BLaER1 treated with 17β-estradiol and CSF1 and Interleukin-3, amounts not matched to agents 10 nM and 100 nM (cell line): ENCODE data around the gene GPATCH8.

Experiments
- H3K27ac ChIP-seq, 11 experiments: shearing (Covaris generic); formaldehyde crosslinking; 2 replicates each; pipeline ENCODE4 v1.8.1; 2022
- H3K27me3 ChIP-seq, 11 experiments: shearing (Covaris generic); formaldehyde crosslinking; 2 replicates each; pipeline ENCODE4 v1.8.1; 2022
- H3K36me3 ChIP-seq, 11 experiments: shearing (Covaris generic); formaldehyde crosslinking; 2 replicates each; pipeline ENCODE4 v1.8.1; 2022
- H3K4me1 ChIP-seq, 10 experiments: shearing (Covaris generic); formaldehyde crosslinking; 2 replicates each; pipeline ENCODE4 v1.8.1; 2022
- H3K4me2 ChIP-seq, 11 experiments: shearing (Covaris generic); formaldehyde crosslinking; 2 replicates each; pipeline ENCODE4 v1.8.1; 2022
- H3K4me3 ChIP-seq, 10 experiments: shearing (Covaris generic); formaldehyde crosslinking; 2 replicates each; pipeline ENCODE4 v1.8.1; 2022
- H3K9ac ChIP-seq, 11 experiments: shearing (Covaris generic); formaldehyde crosslinking; 2 replicates each; pipeline ENCODE4 v1.8.1; 2022
- H3K9me3 ChIP-seq, 11 experiments: shearing (Covaris generic); formaldehyde crosslinking; replicated peaks in 1 of 11; 2 replicates each; pipeline ENCODE4 v1.8.1; 2022
- H4K20me1 ChIP-seq, 11 experiments: shearing (Covaris generic); formaldehyde crosslinking; 2 replicates each; pipeline ENCODE4 v1.8.1; 2022
- Cebpa-rat ChIP-seq, 11 experiments: shearing (Covaris generic); IDR thresholded peaks; 2 replicates each; pipeline ENCODE4 v1.8.1; 2022

Gene GPATCH8

DNA sequence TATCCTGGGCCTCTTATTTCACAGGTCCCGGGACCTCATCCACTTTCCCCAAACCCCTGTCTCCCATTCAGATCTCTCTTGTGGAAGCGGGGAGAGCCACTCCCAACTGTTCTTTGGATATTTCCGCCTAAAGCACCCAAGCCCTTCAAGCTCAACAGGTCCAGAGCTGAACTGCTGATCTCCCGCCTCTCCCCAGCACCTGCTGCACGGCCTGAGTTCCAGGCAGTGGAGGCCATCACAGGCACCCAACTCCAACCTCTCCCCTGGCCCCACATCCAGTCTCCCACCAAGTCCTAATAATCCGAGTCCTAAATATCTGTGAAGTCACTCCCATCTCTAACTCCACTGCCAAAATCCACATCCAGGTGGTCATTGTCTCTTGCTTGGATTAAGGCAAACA lies 120.3 kb downstream of the GPATCH8 start:
- peaks cover 6 to 26% (median 16%) of the 10 kb centered on the region in 10 experiments; a peak in 19 of 20 replicates for H3K4me1 ChIP-seq
- H3K27ac ChIP-seq = no peak overlapping the region
- H3K4me2 ChIP-seq = no peak overlapping the region
- H3K36me3 ChIP-seq = no peaks in the 10 kb centered on the region
- no peak overlapping the region for H3K4me3 ChIP-seq
- H4K20me1 ChIP-seq = no peaks in the 10 kb centered on the region; a peak in 2 of 22 replicates
- TF ChIP-seq Cebpa-rat (IDR thresholded peaks at IDR 0.05) = no peak
- H3K9ac ChIP-seq = no peak overlapping the region; a peak in 1 of 22 replicates
- H3K27me3 ChIP-seq = no peaks in the 10 kb centered on the region
- H3K9me3 ChIP-seq = no peaks in the 10 kb centered on the region

DNA sequence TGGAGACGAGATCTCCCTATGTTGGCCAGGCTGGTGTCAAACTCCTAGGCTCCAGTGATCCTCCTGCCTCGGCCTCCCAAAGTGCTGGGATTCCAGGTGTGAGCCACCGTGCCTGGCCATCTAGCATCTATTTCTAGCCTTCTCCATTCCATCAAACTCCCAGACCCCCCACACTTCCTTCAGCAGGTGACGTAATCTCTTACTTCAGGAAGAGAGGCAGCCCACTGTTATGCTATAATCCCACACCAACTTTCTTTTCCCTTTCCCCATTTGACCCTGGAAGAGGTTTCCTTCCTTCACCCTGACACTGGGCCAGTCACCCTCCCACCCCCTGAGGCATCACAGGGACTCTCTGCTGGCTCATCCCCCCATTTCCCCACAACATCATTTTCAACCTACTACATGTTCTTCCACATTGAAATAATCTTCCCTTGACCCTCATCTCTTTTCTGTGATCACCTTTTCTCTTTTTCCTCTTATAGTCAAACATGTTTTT lies 121.3 kb downstream of the GPATCH8 start:
- no peaks in the 10 kb centered on the region for H3K27me3 ChIP-seq
- 0 out of 22 replicates have a peak, but pooled peaks of 1 of the 11 experiments have one; percentile 14 for TF ChIP-seq Cebpa-rat (IDR thresholded peaks at IDR 0.05)
- H3K36me3 ChIP-seq = no peaks in the 10 kb centered on the region
- H3K4me1 ChIP-seq = peaks cover 6 to 26% (median 16%) of the 10 kb centered on the region in 10 experiments; a peak in 19 of 20 replicates
- H3K9ac ChIP-seq = no peak overlapping the region
- H3K27ac ChIP-seq = no peak overlapping the region
- H3K4me2 ChIP-seq = peak overlapping the region in 3 of 11 experiments; percentile 13 to 40 (median 34); a peak in 4 of 22 replicates
- no peak overlapping the region for H3K4me3 ChIP-seq
- H4K20me1 ChIP-seq = no peaks in the 10 kb centered on the region; a peak in 2 of 22 replicates
- H3K9me3 ChIP-seq = no peaks in the 10 kb centered on the region

DNA sequence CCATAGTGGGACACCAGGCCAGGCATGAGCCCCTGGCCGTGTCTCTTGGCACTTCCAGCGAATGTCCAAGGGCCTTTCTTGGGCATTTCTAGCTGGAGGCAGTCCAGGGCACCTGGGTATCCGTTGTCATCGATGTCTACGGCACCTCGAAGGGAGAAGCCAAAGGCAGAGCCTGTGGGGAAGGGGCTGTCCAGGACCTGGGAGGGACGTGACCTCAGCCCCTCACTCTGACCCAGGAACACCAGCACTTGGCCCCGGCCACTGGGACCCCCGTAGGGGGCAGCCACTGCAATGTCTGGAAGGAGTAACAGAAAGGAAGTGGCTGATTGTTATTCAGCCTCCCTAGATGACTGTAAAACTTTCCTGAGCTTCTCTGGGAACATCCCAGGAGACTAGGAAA lies 122.4 kb downstream of the GPATCH8 start:
- Histone ChIP-seq H3K27ac (no peak overlapping the region), H3K4me2 (no peak overlapping the region), H3K27me3 (no peaks in the 10 kb centered on the region), H4K20me1 (no peaks in the 10 kb centered on the region; a peak in 2 of 22 replicates), H3K4me3 (no peak overlapping the region), H3K4me1 (peaks cover 3 to 22% (median 11%) of the 10 kb centered on the region in 10 experiments; a peak in 19 of 20 replicates), H3K9me3 (no peaks in the 10 kb centered on the region), H3K9ac (no peak overlapping the region), H3K36me3 (no peaks in the 10 kb centered on the region)
- TF ChIP-seq Cebpa-rat (IDR thresholded peaks at IDR 0.05) = no peak

DNA sequence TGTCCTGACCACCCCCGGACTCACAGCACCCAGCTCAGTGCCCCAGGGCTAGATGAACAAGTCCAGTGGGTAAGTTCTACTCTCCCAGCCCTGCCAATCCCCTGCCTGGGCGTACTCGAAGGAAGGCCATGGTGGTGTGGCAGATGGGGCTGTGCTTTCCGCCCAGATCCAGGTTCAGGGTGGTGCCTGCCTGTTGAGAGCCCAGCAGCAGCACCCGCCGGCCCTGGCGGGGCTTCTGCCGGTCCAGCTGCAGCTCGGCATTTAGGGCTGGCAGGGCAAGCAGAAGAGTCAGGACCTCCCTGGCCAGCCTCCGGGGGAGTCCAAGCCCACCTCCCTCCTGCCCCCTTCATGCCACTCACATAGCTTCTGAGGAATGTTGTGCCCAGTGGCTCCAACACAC lies 123.3 kb downstream of the GPATCH8 start:
- peaks cover 0 to 22% (median 8%) of the 10 kb centered on the region in 10 experiments; a peak in 15 of 20 replicates for H3K4me1 ChIP-seq
- H3K9ac ChIP-seq = no peak overlapping the region
- H3K27ac ChIP-seq = no peak overlapping the region
- H3K4me3 ChIP-seq = no peak overlapping the region
- no peaks in the 10 kb centered on the region; a peak in 2 of 22 replicates for H4K20me1 ChIP-seq
- H3K36me3 ChIP-seq = no peaks in the 10 kb centered on the region
- H3K27me3 ChIP-seq = no peaks in the 10 kb centered on the region
- no peak overlapping the region for H3K4me2 ChIP-seq
- H3K9me3 ChIP-seq = no peaks in the 10 kb centered on the region
- TF ChIP-seq Cebpa-rat (IDR thresholded peaks at IDR 0.05) = no peak

DNA sequence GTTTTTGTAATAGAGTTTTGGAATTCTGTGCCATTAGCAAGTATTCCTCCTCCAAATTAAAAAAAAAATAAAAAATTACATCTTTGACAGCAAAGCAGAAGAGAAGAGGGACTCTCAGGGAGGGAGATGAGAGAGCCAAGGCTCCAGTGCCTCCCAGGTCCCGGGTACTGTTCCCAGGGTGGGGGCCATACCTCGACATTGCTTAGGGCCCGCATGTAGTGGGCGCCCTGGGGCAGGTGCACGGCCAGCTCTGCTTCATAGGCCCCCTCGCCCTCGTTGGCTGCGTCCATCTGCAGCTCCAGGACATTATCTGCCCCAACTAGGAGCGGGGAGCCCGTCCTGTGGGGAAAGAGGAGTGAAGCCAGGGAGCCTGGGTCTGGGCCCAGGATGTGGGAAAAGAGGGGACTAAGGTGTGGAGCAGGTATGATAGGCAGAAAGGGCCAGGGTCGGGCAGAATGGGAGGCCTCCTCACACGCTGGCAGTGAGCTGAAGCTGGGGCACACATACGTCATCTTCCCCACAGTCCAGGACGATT lies 125.0 kb downstream of the GPATCH8 start:
- H3K4me3 ChIP-seq = no peak overlapping the region
- no peaks in the 10 kb centered on the region for H3K36me3 ChIP-seq
- no peaks in the 10 kb centered on the region; a peak in 2 of 22 replicates for H4K20me1 ChIP-seq
- no peak overlapping the region for H3K4me2 ChIP-seq
- no peak overlapping the region for H3K9ac ChIP-seq
- no peak overlapping the region for H3K27ac ChIP-seq
- H3K27me3 ChIP-seq = no peaks in the 10 kb centered on the region
- no peaks in the 10 kb centered on the region for H3K9me3 ChIP-seq
- TF ChIP-seq Cebpa-rat (IDR thresholded peaks at IDR 0.05) = no peak
- peaks cover 0 to 24% (median 10%) of the 10 kb centered on the region in 10 experiments; a peak in 17 of 20 replicates for H3K4me1 ChIP-seq

DNA sequence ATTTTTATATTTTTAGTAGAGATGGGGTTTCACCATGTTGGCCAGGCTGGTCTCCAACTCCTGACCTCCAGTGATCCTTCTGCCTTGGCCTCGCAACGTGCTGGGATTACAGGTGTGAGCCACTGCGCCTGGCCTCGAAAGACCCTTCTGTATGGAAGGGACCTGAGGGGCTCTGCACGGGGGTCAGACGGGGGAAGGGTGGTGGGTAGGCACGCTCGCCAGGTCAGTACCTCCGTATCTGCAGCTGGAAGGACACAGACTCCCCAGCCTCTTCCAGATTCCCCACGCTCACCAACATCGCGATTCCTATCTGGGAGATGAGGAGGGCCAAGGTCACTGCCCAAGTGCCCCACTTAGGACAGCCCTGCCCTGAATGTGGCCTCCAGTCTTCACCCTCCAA lies 126.4 kb downstream of the GPATCH8 start:
- H3K9me3 ChIP-seq = no peaks in the 10 kb centered on the region
- no peak for TF ChIP-seq Cebpa-rat (IDR thresholded peaks at IDR 0.05)
- no peak overlapping the region for H3K27ac ChIP-seq

DNA sequence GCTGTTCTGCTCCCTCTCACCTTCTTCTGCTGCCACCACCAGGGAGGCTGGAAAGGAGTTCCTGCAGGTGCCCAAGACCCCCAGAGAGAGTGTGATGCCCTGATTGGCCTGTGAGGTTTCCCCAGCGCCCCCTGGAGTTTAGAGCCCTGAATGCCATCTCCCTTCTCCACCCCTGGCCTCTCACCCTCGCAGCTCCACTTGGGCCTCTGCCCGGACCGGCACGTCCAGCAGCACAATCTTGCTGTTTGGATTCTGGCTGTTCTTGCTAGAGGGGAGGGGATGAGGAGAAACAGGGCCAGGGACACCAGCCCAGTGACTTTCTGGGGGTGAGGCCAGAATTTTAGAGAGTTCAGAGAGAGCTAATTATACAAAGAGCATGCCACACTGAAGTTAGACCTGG lies 127.1 kb downstream of the GPATCH8 start:
- no peak overlapping the region for H3K9ac ChIP-seq
- no peak overlapping the region for H3K4me2 ChIP-seq
- TF ChIP-seq Cebpa-rat (IDR thresholded peaks at IDR 0.05) = no peak
- H3K27ac ChIP-seq = no peak overlapping the region
- peaks cover 0 to 18% (median 8%) of the 10 kb centered on the region in 10 experiments; a peak in 16 of 20 replicates for H3K4me1 ChIP-seq
- H4K20me1 ChIP-seq = no peaks in the 10 kb centered on the region; a peak in 2 of 22 replicates
- H3K9me3 ChIP-seq = no peaks in the 10 kb centered on the region
- no peaks in the 10 kb centered on the region for H3K27me3 ChIP-seq
- no peaks in the 10 kb centered on the region for H3K36me3 ChIP-seq
- H3K4me3 ChIP-seq = no peak overlapping the region

More for the DNA sequence above, 126.4 kb downstream of the GPATCH8 start:
- H3K36me3 ChIP-seq = no peaks in the 10 kb centered on the region
- no peaks in the 10 kb centered on the region for H3K27me3 ChIP-seq
- H3K9ac ChIP-seq = no peak overlapping the region
- no peak overlapping the region for H3K4me2 ChIP-seq
- H3K4me3 ChIP-seq = no peak overlapping the region
- peaks cover 0 to 18% (median 9%) of the 10 kb centered on the region in 10 experiments; a peak in 17 of 20 replicates for H3K4me1 ChIP-seq
- no peaks in the 10 kb centered on the region; a peak in 2 of 22 replicates for H4K20me1 ChIP-seq

DNA sequence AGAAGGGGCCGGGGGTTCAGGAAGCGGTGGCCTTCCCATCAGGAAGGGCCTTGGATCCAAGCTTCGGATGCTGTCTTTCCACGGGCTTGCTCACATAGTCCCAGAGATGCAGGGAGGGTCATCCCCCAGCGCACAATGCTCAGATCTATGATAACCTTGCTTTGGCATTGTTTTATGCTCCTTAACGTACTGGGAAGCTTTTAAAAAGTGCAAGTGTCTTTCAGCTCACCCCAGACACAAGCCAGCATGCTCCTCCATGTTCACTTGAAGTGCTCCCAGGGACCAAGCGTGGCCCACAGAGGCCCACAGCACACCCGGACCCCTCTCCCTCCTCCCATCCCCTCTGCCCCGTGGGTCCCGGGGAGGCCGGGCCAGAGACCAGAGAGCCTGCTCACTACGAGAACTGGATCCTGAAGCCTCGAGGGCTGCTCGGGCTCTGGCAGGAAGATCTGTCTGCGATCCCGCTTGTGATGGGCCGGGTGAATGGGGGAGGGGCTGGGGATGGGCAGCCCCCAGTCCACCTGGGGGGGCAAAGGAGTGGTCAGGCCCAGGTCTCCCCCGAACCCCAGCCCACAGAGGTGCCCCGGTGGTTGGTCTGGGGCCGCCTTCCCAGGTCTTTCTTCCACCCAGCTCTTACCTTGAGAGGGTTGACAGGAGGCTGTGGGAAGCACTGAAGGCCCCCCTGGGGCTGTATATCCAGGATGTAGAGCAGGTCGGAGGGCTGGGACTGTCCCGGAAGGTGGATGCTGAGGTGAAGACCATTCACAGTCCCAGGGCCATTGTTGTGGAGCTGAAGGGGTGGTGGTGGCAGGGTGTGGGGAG lies 127.8 kb downstream of the GPATCH8 start:
- no peak for TF ChIP-seq Cebpa-rat (IDR thresholded peaks at IDR 0.05)
- Histone ChIP-seq H4K20me1 (no peaks in the 10 kb centered on the region; a peak in 1 of 22 replicates), H3K36me3 (no peaks in the 10 kb centered on the region), H3K4me1 (peaks cover 0 to 18% (median 8%) of the 10 kb centered on the region in 10 experiments; a peak in 16 of 20 replicates), H3K27me3 (no peaks in the 10 kb centered on the region), H3K9ac (no peak overlapping the region), H3K4me3 (no peak overlapping the region), H3K27ac (no peak overlapping the region), H3K4me2 (peak overlapping the region in 2 of 11 experiments; percentile 56 to 57; a peak in 3 of 22 replicates), H3K9me3 (no peaks in the 10 kb centered on the region)
